ENCODE results near the gene FYCO1.
"Not testable (repeated sequence)": the region's sequence is repeated elsewhere in the genome, so short reads cannot be mapped to it uniquely, and the experiment has no call there.

Gene FYCO1

GRCh38 chr3:45995236-45996192, at the start of gene FYCO1:
Gene FYCO1 (minus strand): TSS chr3:45995824. CDS start chr3:45984910, 10,914 bp downstream.
- in situ Hi-C loops (cut with MboI; ENCODE audit: low sequenced_read_pairs) = no loop called here

DNA sequence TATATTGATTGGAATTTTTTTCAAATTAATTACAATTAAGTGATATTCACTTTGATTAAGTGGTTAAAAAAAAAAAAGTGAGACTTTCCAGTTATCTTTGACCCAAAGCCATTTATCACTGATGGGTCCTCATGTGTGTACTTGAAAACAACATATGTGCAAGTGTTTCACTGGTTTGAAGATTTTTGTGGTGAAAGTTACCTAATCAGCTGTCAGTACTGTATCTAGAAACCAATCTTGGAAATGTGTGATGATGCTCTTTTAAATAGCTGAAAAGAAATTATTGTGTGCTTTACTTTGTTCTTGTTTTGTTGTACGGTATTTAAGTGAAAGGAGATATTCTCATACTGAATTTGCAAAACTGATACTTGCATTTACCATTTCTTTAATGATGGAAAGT, 43.3 kb upstream of the FYCO1 start:
- in situ Hi-C loops (cut with MboI; ENCODE audit: low sequenced_read_pairs) = no loop called here

GRCh38 chr3:46038071-46038470, 42.4 kb upstream of the FYCO1 start:
- in situ Hi-C loops (cut with MboI; ENCODE audit: low sequenced_read_pairs) = not testable (repeated sequence)

GRCh38 chr3:46036191-46036590, 40.6 kb upstream of the FYCO1 start:
- in situ Hi-C loops (cut with MboI; ENCODE audit: low sequenced_read_pairs) = no loop called here

GRCh38 chr3:46031747-46032146, 36.1 kb upstream of the FYCO1 start:
- in situ Hi-C loops (cut with MboI; ENCODE audit: low sequenced_read_pairs) = no loop called here

DNA sequence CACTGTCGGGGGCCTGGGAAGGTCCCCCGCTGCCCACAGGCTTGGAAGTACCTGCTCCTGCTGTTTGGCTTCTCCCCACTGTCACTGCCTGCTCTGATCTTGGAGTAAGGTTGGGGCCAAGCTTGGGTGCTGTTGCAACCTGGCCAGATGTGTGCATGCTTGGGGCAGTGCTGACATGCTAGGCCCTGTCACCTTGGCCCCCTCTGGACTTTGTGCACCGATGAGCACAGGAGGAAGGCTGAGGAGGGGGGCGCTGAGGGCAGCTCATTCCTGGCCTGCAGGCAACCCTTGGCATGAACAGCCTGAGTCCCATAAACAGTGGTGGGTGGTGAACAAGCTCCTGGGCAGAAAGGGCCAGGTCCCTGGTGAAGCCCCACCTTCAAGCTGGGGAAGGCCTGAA, 35.6 kb upstream of the FYCO1 start:
- in situ Hi-C loops (cut with MboI; ENCODE audit: low sequenced_read_pairs) = no loop called here

GRCh38 chr3:46030626-46031025, 35.0 kb upstream of the FYCO1 start:
- in situ Hi-C loops (cut with MboI; ENCODE audit: low sequenced_read_pairs) = no loop called here

DNA sequence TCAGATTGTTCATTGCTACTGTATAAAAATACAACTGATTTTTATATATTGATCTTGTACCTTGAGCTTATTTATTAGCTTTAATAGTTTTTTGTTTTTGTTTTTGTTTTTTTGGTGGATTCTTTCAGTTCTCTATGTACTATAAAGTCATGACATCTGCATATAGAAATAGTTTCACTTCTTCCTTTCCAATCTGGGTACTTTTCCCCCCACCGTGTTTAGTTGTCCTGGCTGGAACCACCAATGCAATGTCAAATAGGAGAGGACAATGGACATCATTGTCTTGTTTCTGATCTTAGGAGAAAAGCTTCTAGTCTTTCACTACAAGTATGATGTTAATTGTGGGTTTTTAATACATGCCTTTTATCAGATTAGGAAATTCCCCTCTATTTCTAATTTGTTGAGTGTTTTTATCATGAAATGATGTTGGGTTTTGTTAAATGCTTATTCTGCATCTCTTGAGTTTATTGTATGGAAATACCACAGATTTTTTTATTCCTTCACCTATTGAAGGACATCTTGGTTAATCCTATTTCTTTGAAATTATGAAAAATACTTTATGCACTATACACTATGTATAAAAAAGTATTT, 34.4 kb upstream of the FYCO1 start:
- in situ Hi-C loops (cut with MboI; ENCODE audit: low sequenced_read_pairs) = no loop called here

DNA sequence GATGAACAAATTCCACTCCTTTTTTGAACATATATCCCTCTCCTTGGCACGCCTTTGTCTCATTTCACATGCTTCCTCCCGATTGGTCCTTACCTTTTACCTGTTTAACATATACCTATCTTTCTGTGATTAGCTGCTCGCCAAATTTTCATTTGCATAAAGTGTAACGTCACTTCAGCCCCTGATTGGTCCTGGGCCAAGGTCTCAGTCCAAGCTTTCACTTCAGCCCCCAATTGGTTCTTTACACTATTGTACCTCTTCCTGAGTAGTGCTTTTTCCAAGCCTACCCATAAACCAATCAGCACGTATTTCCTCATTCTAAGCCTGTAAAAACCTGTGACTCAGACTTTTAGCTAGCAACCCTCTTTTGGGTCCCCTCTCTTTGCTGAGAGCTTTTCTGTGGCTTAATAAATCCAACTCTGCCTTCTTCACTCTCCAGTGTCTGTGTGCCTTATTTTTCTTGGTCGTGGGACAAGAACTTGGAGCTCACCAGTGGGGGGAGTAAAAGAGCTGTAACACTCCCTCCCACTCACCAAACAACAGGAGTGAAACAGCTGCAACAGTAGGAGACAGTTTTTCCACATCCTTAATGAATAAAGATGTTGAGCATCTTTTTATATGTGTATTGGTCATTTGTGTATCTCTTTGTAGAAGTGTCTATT, 32.2 kb upstream of the FYCO1 start:
- in situ Hi-C loops (cut with MboI; ENCODE audit: low sequenced_read_pairs) = no loop called here

- in situ Hi-C loops (cut with MboI; ENCODE audit: low sequenced_read_pairs) = no loop called here
Observed at GRCh38 chr3:46027021-46027705, 31.5 kb upstream of the FYCO1 start, which contains the start of gene XCR1. Gene XCR1 (minus strand): TSS chr3:46027483. CDS start chr3:46021947, 5,536 bp downstream.

DNA sequence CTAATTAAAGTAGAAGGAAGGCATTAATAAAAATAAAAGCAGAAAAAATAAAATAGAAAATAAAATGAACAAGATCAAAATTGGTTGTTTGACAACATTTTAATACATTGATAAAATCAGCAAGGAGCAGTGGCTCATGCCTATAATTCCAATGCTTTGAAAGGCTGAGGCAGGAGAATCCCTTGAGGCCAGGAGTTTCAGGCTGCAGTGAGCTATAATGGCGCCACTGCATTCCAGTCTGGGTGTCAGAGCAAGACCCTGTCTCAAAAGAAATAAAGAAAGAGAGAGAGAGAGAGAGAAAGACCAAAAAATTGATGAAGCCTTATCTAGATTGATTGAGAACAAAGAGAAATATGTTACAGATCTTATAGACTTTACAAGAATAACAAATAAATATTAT, 29.5 kb upstream of the FYCO1 start:
- in situ Hi-C loops (cut with MboI; ENCODE audit: low sequenced_read_pairs) = no loop called here

- in situ Hi-C loops (cut with MboI; ENCODE audit: low sequenced_read_pairs) = no loop called here
Observed at GRCh38 chr3:46024131-46024530, 28.5 kb upstream of the FYCO1 start.

DNA sequence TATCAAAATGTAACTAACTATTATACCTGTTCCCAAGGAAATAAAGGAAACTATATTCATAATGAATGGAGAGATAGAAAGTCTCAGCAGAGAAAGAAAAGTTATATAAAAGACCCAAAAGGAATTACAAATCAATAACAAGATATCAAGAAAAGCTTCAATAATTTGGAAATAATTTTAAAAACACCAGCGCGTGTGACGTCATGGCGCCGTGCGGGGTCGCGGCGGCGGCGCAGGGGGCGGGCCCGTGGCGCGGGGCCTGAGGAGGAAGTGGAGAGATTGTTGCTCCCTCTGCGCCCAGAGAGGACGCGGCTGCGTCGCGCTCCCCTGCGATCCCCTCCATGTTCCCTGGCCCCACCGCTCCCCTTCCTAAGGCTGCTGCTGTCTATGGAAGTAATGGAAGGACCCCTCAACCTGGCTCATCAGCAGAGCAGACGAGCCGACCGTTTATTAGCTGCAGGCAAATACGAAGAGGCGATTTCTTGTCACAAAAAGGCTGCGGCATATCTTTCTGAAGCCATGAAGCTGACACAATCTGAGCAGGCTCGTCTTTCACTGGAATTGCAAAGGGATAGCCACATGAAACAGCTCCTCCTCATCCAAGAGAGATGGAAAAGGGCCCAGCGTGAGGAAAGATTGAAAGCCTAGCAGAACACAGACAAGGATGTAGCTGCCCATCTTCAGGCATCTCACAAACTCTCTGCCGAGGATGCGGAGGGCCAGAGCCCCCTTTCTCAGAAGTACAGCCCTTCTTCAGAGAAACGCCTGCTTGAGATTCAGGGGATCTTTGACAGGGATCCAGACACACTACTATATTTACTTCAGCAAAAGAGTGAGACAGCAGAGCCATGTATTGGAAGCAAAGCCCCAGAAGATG, 27.5 kb upstream of the FYCO1 start:
- in situ Hi-C loops (cut with MboI; ENCODE audit: low sequenced_read_pairs) = no loop called here

DNA sequence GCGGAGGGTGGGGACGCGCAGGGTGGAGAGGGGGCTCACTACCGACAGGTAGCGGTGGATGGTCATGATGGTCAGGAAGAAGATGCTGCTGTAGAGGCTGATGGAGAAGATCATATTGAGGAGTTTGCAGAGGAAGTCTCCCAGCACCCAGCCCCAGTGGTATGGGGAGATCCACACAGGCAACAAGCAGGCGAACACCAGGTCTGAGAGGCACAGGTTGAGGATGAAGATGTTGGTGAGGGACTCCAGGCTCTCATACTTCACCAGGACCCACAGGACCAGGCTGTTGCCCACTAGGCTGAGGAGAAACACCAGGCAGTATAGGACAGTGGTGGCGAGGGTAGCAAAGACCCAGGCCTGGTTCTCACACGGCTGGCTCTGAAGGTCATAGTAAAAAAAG, 25.9 kb upstream of the FYCO1 start:
- in situ Hi-C loops (cut with MboI; ENCODE audit: low sequenced_read_pairs) = no loop called here

DNA sequence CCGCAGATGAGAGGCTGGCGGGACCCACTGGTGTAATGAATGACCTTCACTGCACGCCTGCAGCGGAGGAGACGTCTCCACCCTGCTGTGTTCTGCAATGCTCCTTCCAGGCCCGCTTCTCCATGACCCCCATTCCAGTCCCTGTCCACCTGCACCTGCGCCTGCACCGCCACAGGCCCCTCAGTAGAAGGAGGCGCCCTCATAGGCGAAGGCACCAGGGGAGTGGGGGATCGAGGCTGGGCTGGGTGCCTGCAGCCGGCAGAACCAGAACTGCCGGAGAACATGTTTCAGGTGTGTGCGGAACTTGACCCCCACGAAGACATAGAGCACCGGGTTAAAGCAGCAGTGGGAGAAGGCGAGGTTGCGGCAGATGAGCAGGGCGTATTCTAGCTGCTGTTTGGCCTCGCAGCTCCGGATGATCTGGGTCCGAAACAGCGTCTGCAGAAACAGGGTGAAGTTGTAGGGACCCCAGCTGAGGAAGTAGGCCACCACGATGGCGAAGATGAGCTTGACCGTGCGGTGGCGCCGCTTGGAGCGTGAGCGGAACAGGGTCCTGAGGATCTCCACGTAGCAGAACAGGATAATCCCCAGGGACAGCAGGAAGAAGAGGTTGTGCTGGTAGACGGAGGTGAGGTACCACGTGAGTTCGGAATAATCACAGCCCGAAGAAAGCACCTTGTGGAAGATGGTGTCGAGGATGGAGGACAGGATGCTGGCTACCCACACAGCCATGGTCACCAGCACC, 25.3 kb upstream of the FYCO1 start:
- in situ Hi-C loops (cut with MboI; ENCODE audit: low sequenced_read_pairs) = no loop called here

DNA sequence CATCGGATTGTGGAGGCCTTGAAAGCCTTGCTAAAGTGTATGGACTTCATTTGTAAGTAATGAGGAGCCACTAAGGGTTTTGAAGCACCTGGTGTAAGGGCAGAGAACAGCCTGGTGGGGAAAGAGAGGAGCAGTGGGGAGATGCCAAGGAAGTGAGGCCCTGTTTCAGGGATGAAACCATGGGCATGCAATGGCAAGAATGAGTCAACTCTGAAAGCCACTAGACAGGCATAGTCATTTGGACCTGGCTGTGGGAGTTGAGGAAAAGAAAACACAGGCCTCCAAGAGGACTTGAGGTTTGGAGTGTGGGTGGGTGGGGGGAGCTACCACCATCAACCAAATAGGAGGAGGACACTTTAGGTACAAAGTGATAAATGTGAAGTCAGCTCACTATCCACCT, 24.1 kb upstream of the FYCO1 start:
- in situ Hi-C loops (cut with MboI; ENCODE audit: low sequenced_read_pairs) = no loop called here

DNA sequence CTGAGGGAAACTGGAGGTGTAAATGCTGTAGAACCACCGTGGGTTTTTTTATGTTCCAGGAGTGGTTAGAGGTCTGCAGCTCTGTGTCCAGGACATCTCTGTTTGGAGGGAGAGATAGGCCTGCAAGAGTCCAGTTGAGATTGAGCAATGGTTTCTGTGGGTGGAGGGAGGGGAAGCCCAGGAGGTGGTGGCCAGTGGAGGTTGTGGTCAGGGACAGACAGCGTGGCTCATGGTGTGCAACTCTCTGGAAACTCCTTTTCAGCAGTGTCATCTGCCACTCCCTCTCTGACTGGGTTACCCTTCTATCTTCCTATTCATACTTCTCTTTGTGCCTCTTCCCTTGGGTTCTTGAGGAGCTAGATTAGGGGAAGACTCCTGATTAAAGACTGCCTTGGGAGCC, 22.1 kb upstream of the FYCO1 start:
- in situ Hi-C loops (cut with MboI; ENCODE audit: low sequenced_read_pairs) = no loop called here

DNA sequence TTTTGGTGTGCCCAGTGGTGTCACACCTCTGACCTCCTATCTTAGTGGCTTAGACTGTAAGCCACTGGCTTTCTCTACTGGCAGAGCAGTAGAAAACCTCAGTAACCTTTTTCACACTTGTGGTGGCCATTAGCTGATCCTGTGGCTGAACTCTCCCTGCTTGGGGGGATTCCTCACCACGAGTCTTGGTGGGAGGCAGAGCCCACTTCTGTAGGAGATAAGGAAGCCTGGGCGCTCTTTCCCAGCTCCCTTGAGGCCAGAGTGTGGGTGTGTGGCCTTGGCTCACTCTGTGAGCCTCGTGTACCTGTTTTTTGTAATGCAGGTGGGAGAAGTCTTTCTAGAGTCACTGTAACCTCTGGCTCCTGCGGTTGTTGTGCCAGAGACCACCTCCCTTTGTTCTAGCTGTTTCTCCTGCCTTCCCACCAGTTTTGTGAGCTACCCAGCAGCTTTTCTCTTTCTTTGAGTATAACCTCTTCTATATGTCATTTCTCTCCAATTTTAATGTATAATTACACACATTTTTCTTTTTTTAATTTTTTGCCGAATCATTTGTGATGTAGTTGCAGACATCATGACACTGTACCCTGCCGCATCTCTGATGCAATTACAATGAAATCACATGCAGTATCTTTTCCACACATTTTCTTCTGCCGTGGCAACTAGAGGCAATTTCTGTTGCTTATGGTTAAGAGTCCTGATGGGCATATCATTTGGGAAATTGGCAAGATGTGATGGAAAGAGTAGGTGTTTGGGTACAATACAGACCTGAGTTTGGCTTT, 17.9 kb upstream of the FYCO1 start:
- in situ Hi-C loops (cut with MboI; ENCODE audit: low sequenced_read_pairs) = no loop called here

DNA sequence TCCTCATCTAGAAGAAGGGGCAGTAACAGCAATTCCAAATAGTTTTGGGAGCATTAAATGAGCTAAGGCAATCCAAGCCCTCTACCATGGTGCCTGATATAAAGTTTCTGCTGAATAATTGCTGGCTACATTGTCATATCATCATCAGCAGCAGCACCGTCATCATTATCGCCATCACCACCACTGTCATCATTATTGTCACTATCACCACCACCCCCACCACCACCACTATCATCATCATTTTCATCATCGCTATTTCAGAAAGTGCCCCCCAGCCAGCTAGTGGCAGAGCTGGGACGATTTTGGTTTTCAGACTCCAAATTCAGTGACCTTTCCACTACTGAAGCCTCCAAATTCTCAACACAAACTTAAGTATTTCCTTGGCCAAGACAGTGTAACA, 16.6 kb upstream of the FYCO1 start:
- in situ Hi-C loops (cut with MboI; ENCODE audit: low sequenced_read_pairs) = no loop called here

Measured in HL-60/S4 treated with phorbol 12-myristate 13-acetate at 8.2 ng/mL for 4 days and 3 days (cell line).